GM10266 (cell line): Measurements from ENCODE around the gene RASAL2.

Experiments
- DNase-seq: peaks from one replicate; pipeline ENCODE4 v3.0.0; 2012; ENCODE audit errors: extremely low spot score
- CTCF ChIP-seq: IDR thresholded peaks from 2 replicates; pipeline ENCODE4 v1.5.1; 2012; ENCODE audit warnings: mild to moderate bottlenecking, low read depth; ENCODE audit not compliant: control insufficient read depth, insufficient read depth; ENCODE audit errors: missing control alignments

The RASAL2 gene

GRCh38 chr1:178513278-178513983 lies 419.5 kb downstream of the RASAL2 start:
- no peak for TF ChIP-seq CTCF
- DNase-seq: no peak

- no peak for DNase-seq
- no peak for TF ChIP-seq CTCF
Measured at GRCh38 chr1:178516110-178516509, 422.2 kb downstream of the RASAL2 start.

GRCh38 chr1:178518894-178519293 lies 425.0 kb downstream of the RASAL2 start:
- no peak for TF ChIP-seq CTCF
- no peak for DNase-seq

- TF ChIP-seq CTCF: no peak
- no peak for DNase-seq
Measured at GRCh38 chr1:178520803-178521202, 426.9 kb downstream of the RASAL2 start.

GRCh38 chr1:178521241-178521640 lies 427.3 kb downstream of the RASAL2 start:
- no peak for DNase-seq
- no peak for TF ChIP-seq CTCF

GRCh38 chr1:178527117-178527516 lies 433.2 kb downstream of the RASAL2 start:
- no peak for TF ChIP-seq CTCF
- DNase-seq: no peak

GRCh38 chr1:178528228-178528952 lies 434.5 kb downstream of the RASAL2 start:
- no peak for DNase-seq
- TF ChIP-seq CTCF: no peak
